BJ (cell line): ENCODE data around the gene SPTBN5. TPM values are rescaled to one million over a fixed set of nuclear protein-coding genes. Genes with fewer than 3 reads are reported as not detected.

ENCODE experiments used
- CTCF ChIA-PET: fragments of 350-600 bp; formaldehyde crosslinking; extraction: SDS; loops from one replicate; lab custom pipeline; 2021; ENCODE audit warnings: antibody characterized with exemption, inconsistent platforms; lab: Yijun Ruan, JAX
- POLR2A ChIA-PET: fragments of 300-600 bp; sonication (Branson Sonifier 250); formaldehyde crosslinking; extraction: SDS; loops from one replicate; lab custom pipeline; 2021; ENCODE audit warnings: antibody characterized with exemption; lab: Charles Lee
- DNase-seq: peaks from one replicate; pipeline ENCODE4 v3.0.0-alpha.2; 2011; ENCODE audit warnings: low read depth
- H3K27me3 ChIP-seq: 2 replicates; pipeline ENCODE4 v1.6.0; 2011; ENCODE audit warnings: low read length; ENCODE audit not compliant: control insufficient read depth, insufficient read depth
- H3K36me3 ChIP-seq: 2 replicates; pipeline ENCODE4 v1.5.1; 2011; ENCODE audit warnings: low read length; ENCODE audit not compliant: control insufficient read depth, insufficient read depth
- H3K4me3 ChIP-seq: 2 replicates; pipeline ENCODE4 v1.5.1; 2011; ENCODE audit warnings: low read depth, mild to moderate bottlenecking, control low read depth, low read length
- polyA plus RNA-seq: library from polyadenylated mRNA; depleted of rRNA; stranded (reverse); fragments of >200 nt; gene quantifications from 2 replicates; pipeline ENCODE4 v1.2.3, GENCODE V29; 2011
- TF ChIP-seq, protein P1 (sequence below): IDR thresholded peaks from 2 replicates; pipeline ENCODE4 v1.5.1; 2011; ENCODE audit warnings: low read depth, mild to moderate bottlenecking, control low read depth, inconsistent platforms, low read length, moderate library complexity; ENCODE audit not compliant: insufficient read depth

Gene SPTBN5
- polyA plus RNA-seq, 1 experiment: 0.04 TPM

DNA sequence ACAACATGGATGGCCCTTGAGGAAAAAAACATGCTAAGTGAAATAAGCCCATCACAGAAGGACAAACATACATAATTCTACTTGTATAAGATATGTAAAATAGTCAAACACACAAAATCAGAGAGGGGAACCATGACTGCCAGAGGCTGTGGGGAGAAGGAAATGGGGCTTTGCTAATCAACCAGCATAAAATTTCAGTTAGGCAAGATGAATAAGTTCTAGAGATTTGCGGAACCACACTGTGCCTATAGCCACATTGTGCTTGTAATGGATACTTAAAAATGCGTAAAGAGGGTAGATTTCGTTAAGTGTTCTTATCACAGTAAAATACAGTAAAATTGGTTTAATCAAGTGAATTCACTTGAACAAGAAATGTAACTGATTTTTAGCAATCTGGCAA lies 33.7 kb upstream of the SPTBN5 start:
- Histone ChIP-seq H3K36me3 (no peaks in the 10 kb centered on the region), H3K4me3 (no peak overlapping the region), H3K27me3 (no peaks in the 10 kb centered on the region)
- POLR2A ChIA-PET: no interaction called here
- CTCF ChIA-PET: no interaction called here
- no peak for DNase-seq
- TF ChIP-seq, protein P1, sequence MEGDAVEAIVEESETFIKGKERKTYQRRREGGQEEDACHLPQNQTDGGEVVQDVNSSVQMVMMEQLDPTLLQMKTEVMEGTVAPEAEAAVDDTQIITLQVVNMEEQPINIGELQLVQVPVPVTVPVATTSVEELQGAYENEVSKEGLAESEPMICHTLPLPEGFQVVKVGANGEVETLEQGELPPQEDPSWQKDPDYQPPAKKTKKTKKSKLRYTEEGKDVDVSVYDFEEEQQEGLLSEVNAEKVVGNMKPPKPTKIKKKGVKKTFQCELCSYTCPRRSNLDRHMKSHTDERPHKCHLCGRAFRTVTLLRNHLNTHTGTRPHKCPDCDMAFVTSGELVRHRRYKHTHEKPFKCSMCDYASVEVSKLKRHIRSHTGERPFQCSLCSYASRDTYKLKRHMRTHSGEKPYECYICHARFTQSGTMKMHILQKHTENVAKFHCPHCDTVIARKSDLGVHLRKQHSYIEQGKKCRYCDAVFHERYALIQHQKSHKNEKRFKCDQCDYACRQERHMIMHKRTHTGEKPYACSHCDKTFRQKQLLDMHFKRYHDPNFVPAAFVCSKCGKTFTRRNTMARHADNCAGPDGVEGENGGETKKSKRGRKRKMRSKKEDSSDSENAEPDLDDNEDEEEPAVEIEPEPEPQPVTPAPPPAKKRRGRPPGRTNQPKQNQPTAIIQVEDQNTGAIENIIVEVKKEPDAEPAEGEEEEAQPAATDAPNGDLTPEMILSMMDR: no peak

DNA sequence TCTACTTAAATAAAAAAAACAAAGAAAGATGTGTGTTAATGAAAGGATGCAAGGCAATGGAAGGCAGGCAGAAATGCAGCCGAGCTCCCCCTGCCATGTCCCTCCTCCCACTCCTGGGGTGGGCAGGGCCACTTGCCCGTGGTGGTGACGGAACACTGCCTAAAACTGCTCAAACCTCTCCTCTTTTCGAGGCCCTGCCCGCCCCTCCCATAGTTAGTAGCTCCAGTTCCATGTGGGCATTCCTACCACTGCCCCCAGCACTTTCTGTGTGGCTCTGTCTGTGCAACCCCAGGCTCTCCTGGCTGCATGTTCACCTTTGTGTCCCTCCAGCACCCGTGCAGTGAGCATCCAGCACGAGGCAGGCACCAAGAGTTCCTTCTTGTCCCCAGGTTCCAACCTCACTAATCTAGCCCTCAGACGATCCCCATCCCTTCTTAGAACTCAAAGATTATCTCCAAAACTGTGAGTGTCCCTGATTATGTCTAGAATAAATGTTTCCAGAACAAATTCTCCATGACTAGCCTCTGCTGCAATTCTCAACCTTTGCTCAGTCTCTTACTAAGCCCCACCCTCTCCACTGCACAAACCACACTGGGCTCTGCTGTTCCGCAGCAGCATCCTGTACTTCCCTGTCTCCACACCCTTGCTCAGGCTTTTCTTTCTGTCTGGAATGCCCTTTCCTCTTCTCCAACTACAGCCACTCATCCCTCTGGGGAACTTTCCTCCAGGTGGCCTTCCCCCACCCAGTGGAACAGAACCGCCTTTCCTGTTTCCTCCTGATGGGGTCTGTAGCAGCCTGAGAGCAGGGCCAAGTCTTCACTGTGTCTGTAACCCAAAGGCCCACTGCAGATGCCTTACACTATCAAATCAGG lies 32.6 kb upstream of the SPTBN5 start:
- H3K4me3 ChIP-seq: no peak overlapping the region
- CTCF ChIA-PET: no interaction called here
- no peaks in the 10 kb centered on the region for H3K27me3 ChIP-seq

GRCh38 chr15:41925086-41925608 lies 31.3 kb upstream of the SPTBN5 start:
- no peak overlapping the region for H3K4me3 ChIP-seq
- POLR2A ChIA-PET: no interaction called here
- no peaks in the 10 kb centered on the region for H3K27me3 ChIP-seq
- CTCF ChIA-PET: no interaction called here
- TF ChIP-seq, protein P1: no peak
- no peak for DNase-seq
- no peaks in the 10 kb centered on the region for H3K36me3 ChIP-seq

More for the DNA sequence above, 32.6 kb upstream of the SPTBN5 start:
- TF ChIP-seq, protein P1: no peak
- POLR2A ChIA-PET: no interaction called here
- no peak for DNase-seq
- H3K36me3 ChIP-seq: no peaks in the 10 kb centered on the region

DNA sequence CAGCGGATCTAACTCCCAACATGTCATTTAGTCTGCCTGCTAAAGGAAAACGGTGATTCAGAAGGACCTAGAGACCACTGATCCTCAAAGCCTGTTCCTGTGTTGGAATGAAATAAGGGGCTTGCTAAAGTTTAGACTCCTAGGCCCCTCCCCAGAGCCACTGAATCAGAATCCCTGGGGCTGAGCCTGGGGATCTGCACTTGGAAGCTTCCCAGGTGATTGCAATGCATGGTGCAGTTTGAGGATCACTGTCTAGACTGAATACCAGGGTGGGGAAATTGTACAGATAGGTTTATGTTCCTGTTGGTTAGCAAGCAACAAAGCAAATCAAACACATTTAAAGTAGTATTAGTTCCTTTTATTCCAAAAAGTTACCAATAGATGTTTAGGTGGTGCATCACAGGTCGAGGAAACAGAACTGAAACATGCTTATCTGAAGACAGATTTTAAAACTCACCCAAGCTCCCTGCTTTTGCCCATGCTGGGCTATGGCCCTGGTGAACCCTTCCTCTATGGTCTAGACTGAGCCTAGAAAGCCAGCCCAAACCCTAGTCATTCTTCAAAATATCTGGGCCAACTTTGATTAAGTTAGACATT lies 29.6 kb upstream of the SPTBN5 start:
- Histone ChIP-seq H3K36me3 (no peaks in the 10 kb centered on the region), H3K4me3 (no peak overlapping the region), H3K27me3 (no peaks in the 10 kb centered on the region)
- TF ChIP-seq, protein P1: no peak
- ChIA-PET CTCF (no interaction called here), POLR2A (no interaction called here)
- no peak for DNase-seq

DNA sequence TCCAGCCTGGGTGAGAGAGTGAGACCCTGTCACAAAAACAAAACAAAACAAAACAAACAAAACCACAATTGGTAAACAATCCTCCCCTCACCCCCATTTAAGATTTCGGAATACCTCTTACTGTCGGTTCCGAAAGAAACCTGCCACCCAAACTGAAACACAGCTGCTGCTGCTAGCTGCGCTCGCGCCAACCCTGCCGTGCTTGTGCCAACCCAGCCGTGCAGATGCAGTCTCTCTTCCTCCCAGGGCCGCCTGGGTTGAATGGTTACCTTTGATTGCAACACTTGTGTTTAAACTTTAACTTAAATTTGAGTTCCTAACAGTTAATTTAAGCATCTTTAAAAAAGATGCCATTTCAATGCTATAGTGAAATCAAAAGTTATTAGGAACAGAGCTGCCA lies 28.5 kb upstream of the SPTBN5 start:
- TF ChIP-seq, protein P1: no peak

More for the DNA sequence above, 28.5 kb upstream of the SPTBN5 start:
- no peak overlapping the region for H3K4me3 ChIP-seq
- POLR2A ChIA-PET: no interaction called here
- CTCF ChIA-PET: no interaction called here
- no peak for DNase-seq
- peaks cover 1% of the 10 kb centered on the region; the same call in 1 of the 2 replicates for H3K36me3 ChIP-seq
- H3K27me3 ChIP-seq: no peaks in the 10 kb centered on the region
